ENCODE data around the gene PRR23E.

The PRR23E gene

GRCh38 chr3:127207727-127208482 lies 15.0 kb downstream of the PRR23E start:
- no peak for DNase-seq (ENCODE audit: low read depth in 2 of 3, low spot score in 2 of 3)

GRCh38 chr3:127208483-127209100 lies 15.7 kb downstream of the PRR23E start:
- no peak for DNase-seq (ENCODE audit: low read depth in 2 of 3, low spot score in 2 of 3)

GRCh38 chr3:127209155-127209839 lies 16.4 kb downstream of the PRR23E start:
- no peak for DNase-seq (ENCODE audit: low read depth in 2 of 3, low spot score in 2 of 3)

- DNase-seq (ENCODE audit: low read depth in 2 of 3, low spot score in 2 of 3) = no peak
Measured at GRCh38 chr3:127209840-127210653, 17.1 kb downstream of the PRR23E start.

GRCh38 chr3:127210654-127210943 lies 17.7 kb downstream of the PRR23E start:
- no peak for DNase-seq (ENCODE audit: low read depth in 2 of 3, low spot score in 2 of 3)

DNA sequence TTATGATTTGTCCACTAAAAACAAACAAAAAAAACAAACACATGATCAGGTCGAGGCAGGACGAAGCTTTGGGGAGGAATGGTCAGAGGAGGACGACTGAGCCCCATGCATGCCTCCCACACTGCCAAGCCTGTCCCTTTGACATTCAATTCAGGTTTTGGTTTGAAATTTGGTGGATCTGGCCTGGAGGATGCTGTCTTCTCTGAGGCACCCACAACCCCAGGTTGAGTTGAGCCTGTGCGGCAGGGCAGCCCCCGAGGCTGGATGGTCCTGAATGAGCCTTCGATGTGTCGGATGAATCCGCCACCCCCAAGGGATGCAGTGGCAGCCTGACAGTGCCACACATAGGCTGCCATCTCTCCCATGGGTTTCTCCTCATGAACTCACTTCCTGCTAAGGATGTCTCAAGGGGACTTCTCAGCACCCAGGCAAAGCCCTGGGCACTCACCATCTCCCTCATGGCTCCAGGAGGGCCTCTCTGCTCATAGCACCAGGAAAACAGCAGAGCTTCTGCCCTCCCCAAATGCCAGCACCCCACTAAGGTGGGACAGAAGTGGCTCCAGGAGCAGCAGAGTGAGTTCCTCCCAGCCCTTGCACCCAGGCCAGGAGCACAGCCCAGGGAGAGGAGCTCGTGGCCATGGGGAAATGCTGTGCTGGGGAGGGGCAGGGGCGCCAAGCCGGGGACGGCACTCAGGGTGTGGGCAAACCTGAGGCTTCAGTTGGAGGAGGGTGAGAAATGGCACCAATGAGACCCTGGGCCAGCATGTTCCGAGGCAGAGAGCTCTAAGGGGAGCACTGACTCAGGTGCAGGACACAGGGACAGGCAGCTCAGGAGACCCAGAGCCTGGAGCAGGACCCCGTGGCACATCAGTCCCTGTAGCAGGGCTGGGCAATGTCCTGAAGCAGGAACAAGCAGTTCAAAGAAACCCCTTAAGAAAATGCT lies 18.5 kb downstream of the PRR23E start:
- no peak for DNase-seq (ENCODE audit: low read depth in 2 of 3, low spot score in 2 of 3)

- DNase-seq (ENCODE audit: low read depth in 2 of 3, low spot score in 2 of 3) = no peak
Measured at GRCh38 chr3:127212231-127212630, 19.3 kb downstream of the PRR23E start.

GRCh38 chr3:127212711-127213110 lies 19.8 kb downstream of the PRR23E start:
- no peak for DNase-seq (ENCODE audit: low read depth in 2 of 3, low spot score in 2 of 3)

DNA sequence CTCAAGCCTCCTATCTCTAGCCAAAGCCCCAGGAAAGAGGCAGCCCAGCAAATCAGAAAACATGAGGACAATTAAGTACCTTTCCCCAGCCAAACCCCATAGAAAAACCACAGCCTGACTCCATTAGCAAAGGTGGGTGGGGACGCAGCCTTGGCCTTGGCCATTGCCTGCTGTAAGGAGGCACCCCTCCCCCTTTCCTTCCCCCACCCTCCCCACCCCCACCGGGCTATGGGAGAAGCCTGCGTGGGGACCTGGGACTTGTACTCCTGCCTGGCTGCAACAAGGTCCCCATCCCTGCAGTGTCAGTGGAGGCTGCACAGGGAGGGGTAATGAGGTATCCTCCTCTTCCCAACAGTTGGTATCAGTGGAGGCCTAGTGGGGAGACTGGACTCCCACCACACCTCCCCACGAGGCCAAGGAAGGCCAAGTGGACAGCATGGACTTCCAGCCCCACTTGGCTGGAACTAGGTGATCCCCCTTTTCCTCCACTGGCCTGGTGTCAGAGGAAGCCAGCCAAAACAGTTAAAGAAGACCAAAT lies 20.5 kb downstream of the PRR23E start:
- no peak for DNase-seq (ENCODE audit: low read depth in 2 of 3, low spot score in 2 of 3)

DNA sequence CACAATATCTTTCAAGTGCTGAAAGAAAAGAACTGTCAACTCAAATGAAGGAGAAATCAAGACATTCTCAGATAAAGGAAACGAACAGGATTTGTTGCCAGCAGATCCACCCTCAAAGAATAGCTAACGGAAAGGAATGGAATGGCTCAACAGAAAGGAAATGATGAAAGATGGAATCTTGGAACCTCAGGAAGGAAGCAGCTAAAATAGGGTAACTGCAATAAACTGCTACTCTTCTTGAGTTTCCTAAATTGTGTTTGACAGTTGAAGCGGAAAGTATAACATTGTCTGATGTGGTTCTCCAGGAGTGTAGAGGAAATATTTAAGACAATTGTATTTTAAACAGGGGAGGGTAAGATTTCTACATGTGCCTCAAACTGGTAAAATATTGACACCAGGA lies 22.0 kb downstream of the PRR23E start:
- no peak for DNase-seq (ENCODE audit: low read depth in 2 of 3, low spot score in 2 of 3)

DNA sequence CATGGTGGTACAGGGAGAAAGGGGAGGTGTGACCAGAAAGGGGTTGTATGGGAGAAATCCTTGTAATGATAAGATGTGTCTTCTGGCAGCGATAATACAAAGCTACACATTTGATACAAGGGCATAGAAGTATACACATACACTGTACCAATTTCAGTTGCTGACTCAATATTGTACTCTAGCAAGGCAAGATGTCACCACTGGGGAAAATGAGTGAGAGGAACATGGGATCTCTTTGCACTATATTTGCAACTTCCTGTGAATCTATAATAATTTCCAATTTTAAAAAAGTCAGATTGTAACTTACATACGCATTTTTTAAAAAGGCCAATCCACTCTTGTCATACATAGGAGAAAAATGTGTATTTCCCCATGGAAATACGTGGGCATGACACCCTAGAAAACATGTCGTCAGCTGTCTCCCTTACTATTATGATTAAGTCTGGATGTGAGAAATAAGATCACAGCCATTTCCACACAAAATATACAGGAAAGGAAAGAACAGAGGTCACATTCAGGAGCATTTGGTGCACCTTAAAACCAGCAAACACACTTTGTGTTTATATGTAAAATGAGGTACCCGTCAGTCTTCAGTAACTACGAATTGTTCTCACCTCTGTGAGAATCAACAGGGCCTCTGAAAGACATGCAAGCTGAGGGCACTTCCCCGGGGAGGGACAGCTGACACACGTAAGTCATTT lies 22.9 kb downstream of the PRR23E start:
- DNase-seq (ENCODE audit: low read depth in 2 of 3, low spot score in 2 of 3) = no peak

DNA sequence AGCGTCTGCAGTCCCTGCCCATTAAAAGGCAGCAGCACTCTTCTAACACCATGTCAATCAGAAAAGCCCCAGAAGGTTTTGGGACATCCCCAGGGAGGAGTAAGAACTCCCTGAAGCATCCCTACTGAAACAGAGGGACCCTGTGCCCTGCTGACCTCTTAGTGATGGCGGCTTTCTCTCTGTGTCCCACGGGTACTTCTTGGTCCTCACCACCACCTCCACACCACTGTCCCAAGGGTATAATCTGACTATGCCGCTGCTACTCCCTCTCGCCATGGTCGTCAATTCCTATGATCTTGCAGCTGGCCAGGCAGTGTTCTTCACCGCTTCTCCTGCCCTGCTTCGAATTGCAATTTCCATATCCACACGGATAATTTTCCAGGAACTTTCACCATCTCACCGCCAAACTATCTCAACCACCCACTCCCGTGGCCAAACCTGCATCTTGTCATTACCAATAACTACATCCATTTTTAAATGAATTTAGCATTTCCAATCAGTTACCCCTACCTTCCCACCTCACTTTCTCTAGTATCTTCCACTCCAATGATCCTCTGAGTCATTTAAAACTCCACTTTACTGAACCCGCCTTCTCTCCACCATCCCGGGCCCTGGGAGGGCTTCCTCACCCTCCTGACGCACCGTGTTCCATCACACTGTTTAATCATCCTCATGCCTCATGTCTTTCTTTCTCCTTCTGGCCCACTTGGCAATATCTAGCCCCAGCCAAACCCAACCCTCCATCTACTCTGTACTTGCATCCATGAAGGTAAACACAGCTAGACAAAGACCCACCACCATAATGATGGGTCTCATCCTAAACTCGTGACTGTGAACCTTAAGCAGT lies 23.7 kb downstream of the PRR23E start:
- DNase-seq (ENCODE audit: low read depth in 2 of 3, low spot score in 2 of 3) = no peak

DNA sequence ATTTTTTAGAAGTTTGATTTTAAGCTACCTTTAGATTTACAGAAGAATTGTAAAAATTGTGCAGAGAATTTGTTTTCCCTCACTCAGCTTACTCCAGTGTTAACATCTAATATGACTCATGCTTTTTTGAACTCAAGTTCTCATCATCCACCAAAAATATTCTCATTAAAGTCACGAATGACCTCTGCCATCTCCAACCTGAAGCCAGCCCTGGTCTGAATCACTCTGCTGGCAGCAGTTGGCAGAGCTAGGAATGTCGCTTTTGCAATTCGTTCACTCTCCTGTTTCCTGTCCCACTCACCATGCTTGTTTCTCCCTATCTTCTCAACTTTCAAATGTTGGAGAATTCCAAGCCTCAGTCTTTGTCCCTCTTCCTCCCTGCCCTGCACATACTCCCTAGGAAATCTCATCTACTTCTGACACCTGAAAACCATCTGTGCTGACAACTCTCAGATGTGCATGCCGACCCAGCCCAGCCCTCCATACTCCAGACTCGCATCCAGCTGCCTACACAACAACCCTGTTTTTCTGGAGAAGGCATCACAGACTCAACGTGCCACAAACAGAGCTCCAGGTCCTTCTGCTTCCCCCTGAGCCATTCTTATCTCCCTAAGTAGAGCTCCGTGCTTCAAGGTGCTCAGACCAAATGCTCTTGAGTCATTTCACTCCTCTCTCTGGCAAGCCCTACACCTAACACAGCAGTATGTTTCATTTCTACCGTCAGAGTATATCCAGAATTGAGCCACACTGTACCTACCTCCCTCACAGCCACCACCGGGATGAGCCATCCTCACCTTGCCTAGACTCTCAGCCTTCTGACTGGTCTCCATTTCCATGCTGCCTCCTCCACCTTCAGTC lies 24.9 kb downstream of the PRR23E start:
- no peak for DNase-seq (ENCODE audit: low read depth in 2 of 3, low spot score in 2 of 3)

DNA sequence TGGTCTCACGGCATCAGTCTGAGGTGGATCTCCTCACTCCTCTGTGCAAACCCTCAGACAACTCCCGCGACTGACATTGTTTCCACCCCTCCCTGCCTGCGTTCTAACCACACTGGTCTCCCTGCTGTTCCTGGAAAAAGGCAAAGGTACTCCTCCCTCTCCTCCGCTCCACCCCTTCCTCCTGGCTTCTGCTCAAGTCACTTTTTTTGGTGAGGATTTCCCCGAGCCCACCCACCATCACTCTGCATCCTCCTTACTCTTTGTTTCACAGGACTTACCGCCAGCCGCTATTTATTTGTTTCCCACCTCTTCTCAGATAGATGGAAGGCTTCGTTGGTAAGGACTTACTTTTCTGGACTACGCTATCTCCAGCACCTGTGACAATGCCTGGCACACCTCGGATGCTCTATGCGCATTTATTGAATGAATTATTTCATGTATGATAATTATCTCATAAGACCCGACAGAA lies 25.6 kb downstream of the PRR23E start:
- no peak for DNase-seq (ENCODE audit: low read depth in 2 of 3, low spot score in 2 of 3)

GRCh38 chr3:127220497-127220896 lies 27.6 kb downstream of the PRR23E start:
- DNase-seq (ENCODE audit: low read depth in 2 of 3, low spot score in 2 of 3) = no peak

GRCh38 chr3:127221037-127221436 lies 28.1 kb downstream of the PRR23E start:
- no peak for DNase-seq (ENCODE audit: low read depth in 2 of 3, low spot score in 2 of 3)

DNA sequence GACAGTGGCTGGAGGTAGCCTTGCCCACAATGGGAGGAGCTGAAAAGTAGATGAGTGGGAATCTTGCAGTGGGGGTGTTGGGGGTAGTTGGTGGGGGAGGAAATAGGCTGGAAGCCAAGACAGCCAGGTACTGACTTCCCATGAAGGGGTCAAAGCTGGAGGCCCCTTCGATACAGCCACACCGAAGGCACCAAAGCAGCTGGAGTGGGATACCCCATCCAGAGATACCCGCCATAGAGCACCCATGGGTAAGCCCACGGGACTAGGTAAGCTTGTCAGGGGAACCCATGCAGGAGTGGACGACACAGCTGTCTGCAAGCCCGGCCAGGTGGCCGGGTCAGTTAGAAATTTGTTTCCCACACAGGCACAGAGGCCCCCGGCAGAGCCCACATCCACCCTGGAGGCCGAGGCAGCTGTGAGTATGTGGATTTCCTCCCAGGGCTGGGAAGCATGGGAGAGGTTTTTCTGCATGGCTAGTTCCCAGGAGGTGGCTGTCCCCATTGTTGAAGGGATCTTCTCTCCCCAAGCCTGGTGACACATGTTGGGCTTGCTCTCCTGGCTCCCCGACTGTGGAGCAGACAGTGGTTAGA lies 28.6 kb downstream of the PRR23E start:
- DNase-seq (ENCODE audit: low read depth in 2 of 3, low spot score in 2 of 3) = no peak
